G401 (cell line): ENCODE data around the gene SEMG2. TPM values are rescaled to one million over a fixed set of nuclear protein-coding genes. Genes with fewer than 3 reads are reported as not detected.

Experiments
- DNase-seq: peaks from one replicate; pipeline ENCODE4 v3.0.0-alpha.2; 2015; ENCODE audit warnings: low spot score
- in situ Hi-C: cut with HindIII; loops from 2 replicates; pipeline ENCODE4 v1.10.0; 2016; ENCODE audit warnings: low sequenced_read_pairs, mixed read lengths
- total RNA-seq: library from RNA; depleted of rRNA; stranded (reverse); fragments of >200 nt; shearing (Covaris generic); gene quantifications from 2 replicates; pipeline ENCODE4 v1.2.3, GENCODE V29; 2014; rRNA removed

The SEMG2 gene
- total RNA-seq, 1 experiment from 2014 or later = not detected

GRCh38 chr20:45269754-45270270 is 48.6 kb downstream of the SEMG2 start:
- in situ Hi-C loops = no loop called here
- DNase-seq = no peak

Other genes starting within 250 kb of the SEMG2 start
- gene KCNS1, start 120.2 kb upstream of the SEMG2 start, total RNA-seq = not detected in 2 replicates
- gene WFDC5, start 106.2 kb upstream of the SEMG2 start, total RNA-seq = not detected in 2 replicates
- not detected in 2 replicates for gene WFDC12, start 96.9 kb upstream of the SEMG2 start, total RNA-seq
- gene PI3, start 46.5 kb upstream of the SEMG2 start, total RNA-seq = not detected in 2 replicates
- not detected in 2 replicates for gene SEMG1, start 14.3 kb upstream of the SEMG2 start, total RNA-seq
- gene SLPI, start 33.2 kb downstream of the SEMG2 start, total RNA-seq = not detected in 2 replicates
- gene RBPJL, start 85.5 kb downstream of the SEMG2 start, total RNA-seq = not detected in 2 replicates
- not detected in 2 replicates for gene MATN4, start 86.9 kb downstream of the SEMG2 start, total RNA-seq
- 16.4 and 24.7 TPM in 2 replicates for gene SDC4, start 127.1 kb downstream of the SEMG2 start, total RNA-seq
- 13.0 and 21.9 TPM in 2 replicates for gene SYS1, start 141.8 kb downstream of the SEMG2 start, total RNA-seq
- not detected in 2 replicates for gene TP53TG5, start 157.0 kb downstream of the SEMG2 start, total RNA-seq
- 0.86 and 5.7 TPM in 2 replicates for gene DBNDD2, start 186.9 kb downstream of the SEMG2 start, total RNA-seq
- gene PIGT, start 194.8 kb downstream of the SEMG2 start, total RNA-seq = 25.2 and 31.0 TPM in 2 replicates
- not detected in 2 replicates for gene WFDC2, start 248.4 kb downstream of the SEMG2 start, total RNA-seq